Caco-2 (cell line): ENCODE results near the gene MTMR11. TPM values are rescaled to one million over a fixed set of nuclear protein-coding genes. Genes with fewer than 3 reads are reported as not detected.

Source experiments
- BruUV-seq: library from RNA; stranded (reverse); fragments of 400-500 nt; replicated peaks from 2 replicates; lab custom pipeline; 2021; lab: Mats Ljungman, UMichigan
- CTCF ChIA-PET: fragments of 300-600 bp; sonication (Branson Sonifier 250); formaldehyde crosslinking; loops from one replicate; lab custom pipeline; 2022; ENCODE audit warnings: antibody characterized with exemption; lab: Charles Lee
- POLR2A ChIA-PET: fragments of 300-600 bp; sonication (Branson Sonifier 250); formaldehyde crosslinking; loops from one replicate; lab custom pipeline; 2022; ENCODE audit warnings: antibody characterized with exemption; lab: Charles Lee
- DNase-seq, 2 experiments: peaks; one replicate each; pipeline versions ENCODE4 v3.0.0 to v3.0.0-alpha.2; 2020 to 2022
- H3K27me3 ChIP-seq: replicated peaks from 2 replicates; pipeline ENCODE4 v1.6.0; 2011; ENCODE audit warnings: low read length; ENCODE audit not compliant: control insufficient read depth, insufficient read depth
- H3K36me3 ChIP-seq: 2 replicates; pipeline ENCODE4 v1.5.1; 2011; ENCODE audit warnings: low read length; ENCODE audit not compliant: control insufficient read depth, insufficient read depth
- H3K4me1 ChIP-seq: fragments of 250-450 bp; sonication (Bioruptor Pico); 2 replicates; pipeline ENCODE4 v1.5.1; 2020; ENCODE audit warnings: mild to moderate bottlenecking
- H3K4me3 ChIP-seq: 2 replicates; pipeline ENCODE4 v1.5.1; 2011; ENCODE audit warnings: low read depth, mild to moderate bottlenecking, control low read depth, low read length
- H3K9me3 ChIP-seq: fragments of 250-450 bp; sonication (Bioruptor Pico); 2 replicates; pipeline ENCODE4 v1.5.1; 2020; ENCODE audit warnings: mild to moderate bottlenecking, moderate library complexity
- H3K27ac Mint-ChIP-seq: one replicate; pipeline ENCODE4 v1.8.0; 2022; ENCODE audit warnings: mixed read lengths; ENCODE audit not compliant: unreplicated experiment
- H3K27me3 Mint-ChIP-seq: one replicate; pipeline ENCODE4 v1.8.0; 2022; ENCODE audit warnings: mixed read lengths; ENCODE audit not compliant: insufficient read depth, unreplicated experiment
- H3K36me3 Mint-ChIP-seq: one replicate; pipeline ENCODE4 v1.8.0; 2022; ENCODE audit warnings: mild to moderate bottlenecking, mixed read lengths; ENCODE audit not compliant: insufficient read depth, unreplicated experiment
- H3K4me1 Mint-ChIP-seq: one replicate; pipeline ENCODE4 v1.8.0; 2022; ENCODE audit warnings: low read depth, mixed read lengths; ENCODE audit not compliant: unreplicated experiment
- H3K4me3 Mint-ChIP-seq: one replicate; pipeline ENCODE4 v1.8.0; 2022; ENCODE audit warnings: mild to moderate bottlenecking, moderate library complexity, mixed read lengths; ENCODE audit not compliant: unreplicated experiment
- H3K9me3 Mint-ChIP-seq: one replicate; pipeline ENCODE4 v1.8.0; 2022; ENCODE audit warnings: mixed read lengths; ENCODE audit not compliant: unreplicated experiment
- CTCF ChIP-seq, 2 experiments: fragments of 200-600 bp in 1 of 2; IDR thresholded peaks; 1 replicate in 1 of 2; 2 replicates in 1 of 2; pipeline versions ENCODE4 v1.5.1 to v1.8.0; 2011 to 2022; ENCODE audit warnings: antibody characterized with exemption in 1 of 2, control low read depth in 1 of 2, inconsistent platforms in 1 of 2, low read depth in 1 of 2, low read length in 1 of 2, mild to moderate bottlenecking in 1 of 2, moderate library complexity in 1 of 2; ENCODE audit not compliant: insufficient read depth in 1 of 2, severe bottlenecking in 1 of 2, unreplicated experiment in 1 of 2
- intact Hi-C: fragments of 100-400 bp; cut with micrococcal nuclease; formaldehyde crosslinking; loops from one replicate; pipeline ENCODE4 v1.10.0; 2022; ENCODE audit not compliant: unreplicated experiment
- total RNA-seq: library from RNA; stranded (reverse); gene quantifications from 2 replicates; pipeline ENCODE4 v1.2.3, GENCODE V29; 2022

The MTMR11 gene
- total RNA-seq, 1 experiment from 2014 or later: 2.2 TPM

- DNase-seq: no peak
- H3K36me3 Mint-ChIP-seq: peaks cover 30% of the 10 kb centered on the region
- H3K27me3 Mint-ChIP-seq: no peaks in the 10 kb centered on the region
- intact Hi-C loops: loop anchor here (2.0 kb wide), 1 partner anchor 39 kb away; the partner anchor contains the start of gene BOLA1
- peak overlapping the region; percentile 9 for H3K27ac Mint-ChIP-seq
- ChIA-PET POLR2A (interaction anchor here (1.8 to 2.4 kb wide), 3 partner anchors 10 to 51 kb away, joined by 6 to 14 read pairs (median 11); partner anchors contain the start of gene BOLA1), CTCF (interaction anchor here (1.2 kb wide), 1 partner anchor 10 kb away, joined by 3 read pairs; no protein-coding TSS in a partner anchor)
- H3K4me1 ChIP-seq: peaks cover 37% of the 10 kb centered on the region
- no TSS peak for BruUV-seq
- no peak for TF ChIP-seq CTCF (IDR thresholded peaks at IDR 0.05; ENCODE audit: insufficient read depth in 1 of 2, low read depth in 1 of 2, low read length in 1 of 2, severe bottlenecking in 1 of 2, unreplicated experiment in 1 of 2)
- no peak overlapping the region for H3K4me3 ChIP-seq
- H3K4me3 Mint-ChIP-seq: peak overlapping the region; percentile 83
- no peaks in the 10 kb centered on the region for H3K36me3 ChIP-seq
- H3K27me3 ChIP-seq: no peaks in the 10 kb centered on the region
- H3K4me1 Mint-ChIP-seq: peaks cover 33% of the 10 kb centered on the region
- no peaks in the 10 kb centered on the region for H3K9me3 ChIP-seq
- no peaks in the 10 kb centered on the region for H3K9me3 Mint-ChIP-seq
These were observed 1.1 kb upstream of the MTMR11 start for GRCh38 chr1:149937759-149938158.

GRCh38 chr1:149936992-149937705 lies 470 bp upstream of the MTMR11 start:
- TF ChIP-seq CTCF (IDR thresholded peaks at IDR 0.05; ENCODE audit: insufficient read depth in 1 of 2, low read depth in 1 of 2, low read length in 1 of 2, severe bottlenecking in 1 of 2, unreplicated experiment in 1 of 2): peak in 1 of 2 experiments; percentile 2
- Mint-ChIP-seq H3K36me3 (peaks cover 30% of the 10 kb centered on the region), H3K4me1 (peaks cover 33% of the 10 kb centered on the region), H3K4me3 (peak overlapping the region; percentile 83), H3K27ac (peak overlapping the region; percentile 9), H3K9me3 (no peaks in the 10 kb centered on the region), H3K27me3 (no peaks in the 10 kb centered on the region)
- ChIA-PET POLR2A (interaction anchor here (1.8 to 2.4 kb wide), 3 partner anchors 9 to 50 kb away, joined by 6 to 14 read pairs (median 11); partner anchors contain the start of gene BOLA1), CTCF (interaction anchor here (1.2 kb wide), 1 partner anchor 9 kb away, joined by 3 read pairs; no protein-coding TSS in a partner anchor)
- H3K36me3 ChIP-seq: no peaks in the 10 kb centered on the region
- no peaks in the 10 kb centered on the region for H3K9me3 ChIP-seq
- peak; percentile 37 to 58 for DNase-seq
- peak overlapping the region; percentile 30 for H3K4me3 ChIP-seq
- intact Hi-C loops: no loop called here
- H3K4me1 ChIP-seq: peaks cover 37% of the 10 kb centered on the region
- no TSS peak for BruUV-seq
- no peaks in the 10 kb centered on the region for H3K27me3 ChIP-seq

GRCh38 chr1:149934356-149934755 lies 2.3 kb downstream of the MTMR11 start:
- H3K27me3 Mint-ChIP-seq: no peaks in the 10 kb centered on the region
- Histone ChIP-seq H3K4me3 (no peak overlapping the region), H3K27me3 (no peaks in the 10 kb centered on the region), H3K36me3 (no peaks in the 10 kb centered on the region), H3K4me1 (peaks cover 29% of the 10 kb centered on the region), H3K9me3 (no peaks in the 10 kb centered on the region)
- ChIA-PET POLR2A (no interaction called here), CTCF (no interaction called here)
- DNase-seq: no peak
- H3K36me3 Mint-ChIP-seq: peaks cover 27% of the 10 kb centered on the region
- intact Hi-C loops: no loop called here
- H3K9me3 Mint-ChIP-seq: no peaks in the 10 kb centered on the region
- H3K27ac Mint-ChIP-seq: no peak overlapping the region
- BruUV-seq: no TSS peak
- no peak for TF ChIP-seq CTCF (IDR thresholded peaks at IDR 0.05; ENCODE audit: insufficient read depth in 1 of 2, low read depth in 1 of 2, low read length in 1 of 2, severe bottlenecking in 1 of 2, unreplicated experiment in 1 of 2)
- H3K4me1 Mint-ChIP-seq: peaks cover 29% of the 10 kb centered on the region
- H3K4me3 Mint-ChIP-seq: no peak overlapping the region
